Measurements from ENCODE around the gene RTL5.

Gene RTL5

DNA sequence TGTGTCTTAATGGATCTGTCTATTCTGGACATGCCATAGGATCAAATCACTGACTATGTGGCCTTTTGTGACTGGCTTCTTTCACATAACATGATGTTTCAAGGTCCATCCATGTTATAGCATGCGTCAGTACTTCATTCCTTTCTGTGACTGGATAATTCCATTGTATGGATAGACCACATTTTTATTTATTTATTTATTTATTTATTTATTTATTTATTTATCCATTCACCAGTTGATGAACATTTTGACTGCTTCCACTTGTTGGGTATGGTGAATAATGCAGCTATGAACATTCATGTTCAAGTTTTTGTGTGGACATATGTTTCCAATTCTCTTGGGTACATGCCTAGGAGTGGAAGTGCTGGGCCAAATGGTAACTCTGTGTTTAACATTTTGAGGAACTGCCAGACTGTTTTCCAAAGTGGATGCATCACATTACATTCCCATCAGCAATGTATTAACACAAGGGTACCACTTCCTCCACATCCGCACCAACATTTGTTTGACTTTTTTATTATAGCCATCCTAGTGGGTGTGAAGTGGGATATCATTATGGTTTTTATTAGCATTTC lies 14.0 kb downstream of the RTL5 start:
- TF ChIP-seq, protein P1, sequence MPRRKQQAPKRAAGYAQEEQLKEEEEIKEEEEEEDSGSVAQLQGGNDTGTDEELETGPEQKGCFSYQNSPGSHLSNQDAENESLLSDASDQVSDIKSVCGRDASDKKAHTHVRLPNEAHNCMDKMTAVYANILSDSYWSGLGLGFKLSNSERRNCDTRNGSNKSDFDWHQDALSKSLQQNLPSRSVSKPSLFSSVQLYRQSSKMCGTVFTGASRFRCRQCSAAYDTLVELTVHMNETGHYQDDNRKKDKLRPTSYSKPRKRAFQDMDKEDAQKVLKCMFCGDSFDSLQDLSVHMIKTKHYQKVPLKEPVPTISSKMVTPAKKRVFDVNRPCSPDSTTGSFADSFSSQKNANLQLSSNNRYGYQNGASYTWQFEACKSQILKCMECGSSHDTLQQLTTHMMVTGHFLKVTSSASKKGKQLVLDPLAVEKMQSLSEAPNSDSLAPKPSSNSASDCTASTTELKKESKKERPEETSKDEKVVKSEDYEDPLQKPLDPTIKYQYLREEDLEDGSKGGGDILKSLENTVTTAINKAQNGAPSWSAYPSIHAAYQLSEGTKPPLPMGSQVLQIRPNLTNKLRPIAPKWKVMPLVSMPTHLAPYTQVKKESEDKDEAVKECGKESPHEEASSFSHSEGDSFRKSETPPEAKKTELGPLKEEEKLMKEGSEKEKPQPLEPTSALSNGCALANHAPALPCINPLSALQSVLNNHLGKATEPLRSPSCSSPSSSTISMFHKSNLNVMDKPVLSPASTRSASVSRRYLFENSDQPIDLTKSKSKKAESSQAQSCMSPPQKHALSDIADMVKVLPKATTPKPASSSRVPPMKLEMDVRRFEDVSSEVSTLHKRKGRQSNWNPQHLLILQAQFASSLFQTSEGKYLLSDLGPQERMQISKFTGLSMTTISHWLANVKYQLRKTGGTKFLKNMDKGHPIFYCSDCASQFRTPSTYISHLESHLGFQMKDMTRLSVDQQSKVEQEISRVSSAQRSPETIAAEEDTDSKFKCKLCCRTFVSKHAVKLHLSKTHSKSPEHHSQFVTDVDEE (CRISPR knock-in tag; IDR thresholded peaks at IDR 0.05): no peak
- TF ChIP-seq PATZ1 (CRISPR knock-in tag; IDR thresholded peaks at IDR 0.05; ENCODE audit: borderline replicate concordance) (no peak), ZC3H10 (CRISPR knock-in tag; IDR thresholded peaks at IDR 0.05) (no peak), BACH2 (CRISPR knock-in tag; IDR thresholded peaks at IDR 0.05; ENCODE audit: borderline replicate concordance) (no peak), SNAI2 (CRISPR knock-in tag; IDR thresholded peaks at IDR 0.05) (no peak), ZFP30 (CRISPR knock-in tag; IDR thresholded peaks at IDR 0.05) (no peak), TOX (CRISPR knock-in tag; IDR thresholded peaks at IDR 0.05; ENCODE audit: borderline replicate concordance) (no peak), ARNTL (CRISPR knock-in tag; IDR thresholded peaks at IDR 0.05; ENCODE audit: borderline replicate concordance, low read depth) (no peak), PPARA (CRISPR knock-in tag; IDR thresholded peaks at IDR 0.05; ENCODE audit: borderline replicate concordance) (no peak), RARB (CRISPR knock-in tag; IDR thresholded peaks at IDR 0.05) (no peak), ISL1 (CRISPR knock-in tag; IDR thresholded peaks at IDR 0.05) (no peak), TCF4 (CRISPR knock-in tag; IDR thresholded peaks at IDR 0.05; ENCODE audit: borderline replicate concordance) (no peak)
- TF ChIP-seq, protein P2, sequence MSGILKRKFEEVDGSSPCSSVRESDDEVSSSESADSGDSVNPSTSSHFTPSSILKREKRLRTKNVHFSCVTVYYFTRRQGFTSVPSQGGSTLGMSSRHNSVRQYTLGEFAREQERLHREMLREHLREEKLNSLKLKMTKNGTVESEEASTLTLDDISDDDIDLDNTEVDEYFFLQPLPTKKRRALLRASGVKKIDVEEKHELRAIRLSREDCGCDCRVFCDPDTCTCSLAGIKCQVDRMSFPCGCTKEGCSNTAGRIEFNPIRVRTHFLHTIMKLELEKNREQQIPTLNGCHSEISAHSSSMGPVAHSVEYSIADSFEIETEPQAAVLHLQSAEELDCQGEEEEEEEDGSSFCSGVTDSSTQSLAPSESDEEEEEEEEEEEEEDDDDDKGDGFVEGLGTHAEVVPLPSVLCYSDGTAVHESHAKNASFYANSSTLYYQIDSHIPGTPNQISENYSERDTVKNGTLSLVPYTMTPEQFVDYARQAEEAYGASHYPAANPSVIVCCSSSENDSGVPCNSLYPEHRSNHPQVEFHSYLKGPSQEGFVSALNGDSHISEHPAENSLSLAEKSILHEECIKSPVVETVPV (CRISPR knock-in tag; IDR thresholded peaks at IDR 0.05): no peak
- TF ChIP-seq, protein P3, sequence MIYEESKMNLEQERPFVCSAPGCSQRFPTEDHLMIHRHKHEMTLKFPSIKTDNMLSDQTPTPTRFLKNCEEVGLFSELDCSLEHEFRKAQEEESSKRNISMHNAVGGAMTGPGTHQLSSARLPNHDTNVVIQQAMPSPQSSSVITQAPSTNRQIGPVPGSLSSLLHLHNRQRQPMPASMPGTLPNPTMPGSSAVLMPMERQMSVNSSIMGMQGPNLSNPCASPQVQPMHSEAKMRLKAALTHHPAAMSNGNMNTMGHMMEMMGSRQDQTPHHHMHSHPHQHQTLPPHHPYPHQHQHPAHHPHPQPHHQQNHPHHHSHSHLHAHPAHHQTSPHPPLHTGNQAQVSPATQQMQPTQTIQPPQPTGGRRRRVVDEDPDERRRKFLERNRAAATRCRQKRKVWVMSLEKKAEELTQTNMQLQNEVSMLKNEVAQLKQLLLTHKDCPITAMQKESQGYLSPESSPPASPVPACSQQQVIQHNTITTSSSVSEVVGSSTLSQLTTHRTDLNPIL (CRISPR knock-in tag; IDR thresholded peaks at IDR 0.05; ENCODE audit: low read depth): no peak
- no peak for ATAC-seq

DNA sequence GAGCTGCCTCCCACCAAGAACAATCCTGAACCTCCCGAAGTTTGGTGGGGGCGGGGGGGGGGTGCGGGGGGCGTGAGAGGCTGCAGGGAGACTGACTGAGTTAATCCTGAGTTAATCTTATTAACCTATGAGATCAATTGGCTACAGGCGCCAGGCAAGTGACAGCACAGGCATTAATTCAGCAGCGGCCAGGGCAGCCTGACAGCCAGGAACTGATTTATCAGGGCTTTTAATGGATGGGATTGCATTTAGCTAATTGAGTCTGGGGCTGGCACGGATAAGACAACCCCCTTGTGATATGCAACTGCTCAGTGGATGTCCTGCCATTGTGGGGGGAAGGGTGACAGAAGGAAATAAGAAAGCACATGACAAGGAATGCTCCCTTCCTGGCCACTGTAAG lies 16.3 kb downstream of the RTL5 start:
- TF ChIP-seq TCF4 (CRISPR knock-in tag; IDR thresholded peaks at IDR 0.05; ENCODE audit: borderline replicate concordance): peak; percentile 61; the same call in 1 of the 2 replicates
- peak; percentile 88 for TF ChIP-seq ISL1 (CRISPR knock-in tag; IDR thresholded peaks at IDR 0.05)
- TF ChIP-seq, protein P1 (CRISPR knock-in tag; IDR thresholded peaks at IDR 0.05): peak; percentile 42; the same call in 1 of the 2 replicates
- no peak for TF ChIP-seq ARNTL (CRISPR knock-in tag; IDR thresholded peaks at IDR 0.05; ENCODE audit: borderline replicate concordance, low read depth)
- ATAC-seq: peak; percentile 52; the same call in 1 of the 3 replicates

GRCh38 chrX:72114807-72115206 lies 16.9 kb downstream of the RTL5 start:
- no peak for ATAC-seq
- TF ChIP-seq RARB (CRISPR knock-in tag; IDR thresholded peaks at IDR 0.05) (no peak), OSR1 (CRISPR knock-in tag; IDR thresholded peaks at IDR 0.05) (no peak), ZNF70 (CRISPR knock-in tag; IDR thresholded peaks at IDR 0.05) (no peak), PPARA (CRISPR knock-in tag; IDR thresholded peaks at IDR 0.05; ENCODE audit: borderline replicate concordance) (no peak), PATZ1 (CRISPR knock-in tag; IDR thresholded peaks at IDR 0.05; ENCODE audit: borderline replicate concordance) (no peak), ZNF565 (CRISPR knock-in tag; conservative IDR thresholded peaks at IDR 0.05; ENCODE audit: low read depth) (no peak), GLIS3 (CRISPR knock-in tag; IDR thresholded peaks at IDR 0.05) (no peak), ZC3H10 (CRISPR knock-in tag; IDR thresholded peaks at IDR 0.05) (no peak), CSDC2 (CRISPR knock-in tag; IDR thresholded peaks at IDR 0.05) (no peak)
- TF ChIP-seq, protein P1 (CRISPR knock-in tag; IDR thresholded peaks at IDR 0.05): no peak
- TF ChIP-seq, protein P2 (CRISPR knock-in tag; IDR thresholded peaks at IDR 0.05): no peak
